ENCODE data around the gene ABCA1.

Gene ABCA1

GRCh38 chr9:104854613-104855012 is 73.3 kb downstream of the ABCA1 start:
- TF ChIP-seq, protein P1, sequence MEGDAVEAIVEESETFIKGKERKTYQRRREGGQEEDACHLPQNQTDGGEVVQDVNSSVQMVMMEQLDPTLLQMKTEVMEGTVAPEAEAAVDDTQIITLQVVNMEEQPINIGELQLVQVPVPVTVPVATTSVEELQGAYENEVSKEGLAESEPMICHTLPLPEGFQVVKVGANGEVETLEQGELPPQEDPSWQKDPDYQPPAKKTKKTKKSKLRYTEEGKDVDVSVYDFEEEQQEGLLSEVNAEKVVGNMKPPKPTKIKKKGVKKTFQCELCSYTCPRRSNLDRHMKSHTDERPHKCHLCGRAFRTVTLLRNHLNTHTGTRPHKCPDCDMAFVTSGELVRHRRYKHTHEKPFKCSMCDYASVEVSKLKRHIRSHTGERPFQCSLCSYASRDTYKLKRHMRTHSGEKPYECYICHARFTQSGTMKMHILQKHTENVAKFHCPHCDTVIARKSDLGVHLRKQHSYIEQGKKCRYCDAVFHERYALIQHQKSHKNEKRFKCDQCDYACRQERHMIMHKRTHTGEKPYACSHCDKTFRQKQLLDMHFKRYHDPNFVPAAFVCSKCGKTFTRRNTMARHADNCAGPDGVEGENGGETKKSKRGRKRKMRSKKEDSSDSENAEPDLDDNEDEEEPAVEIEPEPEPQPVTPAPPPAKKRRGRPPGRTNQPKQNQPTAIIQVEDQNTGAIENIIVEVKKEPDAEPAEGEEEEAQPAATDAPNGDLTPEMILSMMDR (conservative IDR thresholded peaks at IDR 0.05), result no peak
- TF ChIP-seq ZFX (IDR thresholded peaks at IDR 0.05), result no peak

GRCh38 chr9:104853683-104854082 is 74.3 kb downstream of the ABCA1 start:
- TF ChIP-seq, protein P1 (conservative IDR thresholded peaks at IDR 0.05), result no peak
- no peak for TF ChIP-seq ZFX (IDR thresholded peaks at IDR 0.05)
- no peak overlapping the region for H3K27ac ChIP-seq

More at GRCh38 chr9:104854613-104855012, 73.3 kb downstream of the ABCA1 start:
- H3K27ac ChIP-seq, result no peak overlapping the region

- H3K27ac ChIP-seq, result no peak overlapping the region
- TF ChIP-seq, protein P1 (conservative IDR thresholded peaks at IDR 0.05), result no peak
- no peak for TF ChIP-seq ZFX (IDR thresholded peaks at IDR 0.05)
Observed at GRCh38 chr9:104853159-104853558, 74.8 kb downstream of the ABCA1 start.

DNA sequence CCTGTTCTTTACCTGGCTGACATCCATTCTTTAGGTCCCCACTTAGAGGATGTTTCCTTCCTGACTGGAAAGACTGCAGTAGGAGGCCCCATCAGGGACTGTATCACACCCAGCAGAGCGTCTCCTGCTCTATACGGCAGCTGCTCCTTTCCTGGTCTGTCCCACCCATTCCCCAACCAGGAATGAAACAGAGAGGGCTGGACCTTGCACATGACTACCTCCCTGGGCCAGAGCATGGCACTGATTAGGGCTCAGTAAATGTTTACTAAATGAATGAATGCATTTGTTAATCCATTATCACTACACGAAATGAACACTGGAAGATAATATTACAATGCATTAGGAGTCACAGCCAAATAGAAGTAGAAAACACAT is 76.4 kb downstream of the ABCA1 start:
- TF ChIP-seq ZFX (IDR thresholded peaks at IDR 0.05), result no peak
- TF ChIP-seq, protein P1 (conservative IDR thresholded peaks at IDR 0.05), result no peak
- H3K27ac ChIP-seq, result no peak overlapping the region

GRCh38 chr9:104850786-104851545 is 77.0 kb downstream of the ABCA1 start:
- no peak overlapping the region for H3K27ac ChIP-seq
- TF ChIP-seq ZFX (IDR thresholded peaks at IDR 0.05), result no peak
- TF ChIP-seq, protein P1 (conservative IDR thresholded peaks at IDR 0.05), result no peak

DNA sequence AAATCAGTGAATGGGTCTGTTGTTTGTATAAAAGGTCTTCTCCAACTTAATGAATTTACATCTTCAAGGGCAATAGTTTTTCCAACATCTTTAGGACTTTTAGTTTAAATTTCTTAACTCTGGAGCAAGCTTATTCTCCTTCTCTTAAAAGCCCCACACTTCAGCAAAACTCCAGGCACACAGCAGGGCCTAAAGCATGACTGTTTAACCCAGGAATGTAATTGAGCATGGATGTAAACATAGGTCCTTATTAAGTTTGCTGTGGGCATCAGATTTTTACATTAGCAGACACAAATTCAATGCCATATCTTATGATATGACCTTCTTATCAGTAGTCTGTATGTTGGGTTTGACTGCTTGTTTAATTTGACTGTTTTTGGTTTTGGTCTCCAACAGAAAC is 78.9 kb downstream of the ABCA1 start:
- TF ChIP-seq, protein P1 (conservative IDR thresholded peaks at IDR 0.05), result no peak
- no peak for TF ChIP-seq ZFX (IDR thresholded peaks at IDR 0.05)

DNA sequence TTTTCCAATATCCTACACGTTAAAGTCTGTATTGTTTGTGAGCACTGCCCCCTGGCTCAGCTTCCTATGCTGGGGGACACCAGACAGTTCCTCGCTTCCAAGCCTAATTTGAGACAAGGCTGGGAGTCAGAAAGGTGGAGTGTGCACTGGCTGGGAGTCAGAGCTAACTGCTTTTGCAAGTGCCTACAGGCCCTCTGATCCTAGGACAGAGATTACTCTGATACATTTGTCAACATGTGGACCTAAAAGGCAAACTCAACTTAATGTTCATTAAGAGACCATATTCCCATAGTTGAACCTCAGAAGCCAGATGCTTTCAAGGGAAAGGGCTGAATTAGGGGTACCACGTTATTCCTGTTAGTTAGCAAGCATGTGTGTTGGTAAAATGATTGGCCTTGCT is 83.2 kb downstream of the ABCA1 start:
- no peak overlapping the region for H3K27ac ChIP-seq
- TF ChIP-seq, protein P1 (conservative IDR thresholded peaks at IDR 0.05), result no peak
- TF ChIP-seq ZFX (IDR thresholded peaks at IDR 0.05), result no peak

More for the DNA sequence above, 78.9 kb downstream of the ABCA1 start:
- H3K27ac ChIP-seq, result no peak overlapping the region

All from C4-2B (cell line).